ENCODE data around the gene CDH13. TPM values are rescaled to one million over a fixed set of nuclear protein-coding genes. Genes with fewer than 3 reads are reported as not detected.

Gene CDH13
- total and polyA plus RNA-seq, 9 of the 15 experiments (the other 6 are each of a cell fraction or from before 2014, with no cell fraction given): 0.03 TPM; not detected in 8

- TF ChIP-seq, protein P1, sequence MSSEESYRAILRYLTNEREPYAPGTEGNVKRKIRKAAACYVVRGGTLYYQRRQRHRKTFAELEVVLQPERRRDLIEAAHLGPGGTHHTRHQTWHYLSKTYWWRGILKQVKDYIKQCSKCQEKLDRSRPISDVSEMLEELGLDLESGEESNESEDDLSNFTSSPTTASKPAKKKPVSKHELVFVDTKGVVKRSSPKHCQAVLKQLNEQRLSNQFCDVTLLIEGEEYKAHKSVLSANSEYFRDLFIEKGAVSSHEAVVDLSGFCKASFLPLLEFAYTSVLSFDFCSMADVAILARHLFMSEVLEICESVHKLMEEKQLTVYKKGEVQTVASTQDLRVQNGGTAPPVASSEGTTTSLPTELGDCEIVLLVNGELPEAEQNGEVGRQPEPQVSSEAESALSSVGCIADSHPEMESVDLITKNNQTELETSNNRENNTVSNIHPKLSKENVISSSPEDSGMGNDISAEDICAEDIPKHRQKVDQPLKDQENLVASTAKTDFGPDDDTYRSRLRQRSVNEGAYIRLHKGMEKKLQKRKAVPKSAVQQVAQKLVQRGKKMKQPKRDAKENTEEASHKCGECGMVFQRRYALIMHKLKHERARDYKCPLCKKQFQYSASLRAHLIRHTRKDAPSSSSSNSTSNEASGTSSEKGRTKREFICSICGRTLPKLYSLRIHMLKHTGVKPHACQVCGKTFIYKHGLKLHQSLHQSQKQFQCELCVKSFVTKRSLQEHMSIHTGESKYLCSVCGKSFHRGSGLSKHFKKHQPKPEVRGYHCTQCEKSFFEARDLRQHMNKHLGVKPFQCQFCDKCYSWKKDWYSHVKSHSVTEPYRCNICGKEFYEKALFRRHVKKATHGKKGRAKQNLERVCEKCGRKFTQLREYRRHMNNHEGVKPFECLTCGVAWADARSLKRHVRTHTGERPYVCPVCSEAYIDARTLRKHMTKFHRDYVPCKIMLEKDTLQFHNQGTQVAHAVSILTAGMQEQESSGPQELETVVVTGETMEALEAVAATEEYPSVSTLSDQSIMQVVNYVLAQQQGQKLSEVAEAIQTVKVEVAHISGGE (CRISPR knock-in tag; IDR thresholded peaks at IDR 0.05): no peak
- TF ChIP-seq PTBP1 (IDR thresholded peaks at IDR 0.05; ENCODE audit: low read depth, low read length) (no peak), KLF10 (CRISPR knock-in tag; IDR thresholded peaks at IDR 0.05) (no peak), ADNP (tag; IDR thresholded peaks at IDR 0.05) (no peak), ATF4 (CRISPR knock-in tag; IDR thresholded peaks at IDR 0.05) (no peak)
Measured at GRCh38 chr16:82878466-82878865, 251.7 kb downstream of the CDH13 start (continued).

GRCh38 chr16:82880346-82880745 lies 253.6 kb downstream of the CDH13 start:
- CTCF ChIA-PET (ENCODE audit: low intra/inter-chr PET ratio): no interaction called here
- no peaks in the 10 kb centered on the region for H3K9me1 ChIP-seq (ENCODE audit: control insufficient read depth, insufficient read depth, low read length)
- no peak overlapping the region for H3K4me2 ChIP-seq (ENCODE audit: insufficient read depth, low read length)
- H2AFZ ChIP-seq (ENCODE audit: low read depth, low read length): no peak overlapping the region
- no peaks in the 10 kb centered on the region for H3K9me3 ChIP-seq (replicated peaks; ENCODE audit: control insufficient read depth, insufficient read depth, low read depth, low read length)
- H3K27ac ChIP-seq (ENCODE audit: extremely low read depth, low read depth, low read length): no peak overlapping the region
- no peak overlapping the region for H3K4me3 ChIP-seq
- H3K27me3 ChIP-seq (ENCODE audit: control insufficient read depth in 2 of 2, insufficient read depth in 2 of 2, low read length in 2 of 2): no peaks in the 10 kb centered on the region
- H3K36me3 ChIP-seq (ENCODE audit: control insufficient read depth, insufficient read depth, low read length): no peaks in the 10 kb centered on the region
- no TSS peak for BruUV-seq (replicated peaks)
- no peak for ATAC-seq
- POLR2A ChIA-PET: no interaction called here
- no peaks in the 10 kb centered on the region for H4K20me1 ChIP-seq (replicated peaks; ENCODE audit: control insufficient read depth, insufficient read depth, low read length)
- H3K9ac ChIP-seq (ENCODE audit: insufficient read depth in 1 of 2, low read depth in 2 of 2, low read length in 2 of 2): no peak overlapping the region
- FAIRE-seq: no peak
- no peaks in the 10 kb centered on the region for H3K79me2 ChIP-seq (ENCODE audit: control insufficient read depth, insufficient read depth, low read length)
- intact Hi-C loops (cut with micrococcal nuclease): no loop called here
- 2% methylated on average over 4 of the region's 4 CpGs for WGBS (ENCODE audit: insufficient coverage, low coverage, missing lambda C conversion rate)
- no peaks in the 10 kb centered on the region for H3K4me1 ChIP-seq (replicated peaks in 1 of 2; ENCODE audit: control insufficient read depth in 2 of 2, insufficient read depth in 2 of 2, low read length in 2 of 2)
- in situ Hi-C loops (cut with MboI): no loop called here
- DNase-seq (ENCODE audit: extremely low read depth in 1 of 4, low spot score in 3 of 4): no peak
- TF ChIP-seq ZNF408 (CRISPR knock-in tag; IDR thresholded peaks at IDR 0.05; ENCODE audit: low read depth) (no peak), NFIC (IDR thresholded peaks at IDR 0.05) (peak; percentile 57)

Data from K562 (cell line).